ENCODE measurements around the gene EPC1.
"Not testable (repeated sequence)": the region's sequence is repeated elsewhere in the genome, so short reads cannot be mapped to it uniquely, and the experiment has no call there.

EPC1 gene

GRCh38 chr10:32239769-32240168, 107.2 kb downstream of the EPC1 start (continued):
- TF ChIP-seq MZF1 (tag by site-specific recombination; IDR thresholded peaks at IDR 0.05; ENCODE audit: borderline replicate concordance) (no peak), ZIC2 (tag by site-specific recombination; IDR thresholded peaks at IDR 0.05) (no peak)

GRCh38 chr10:32237644-32238345, 109.2 kb downstream of the EPC1 start:
- POLR2A ChIA-PET = no interaction called here

GRCh38 chr10:32234471-32234870, 112.5 kb downstream of the EPC1 start:
- CTCF ChIA-PET = no interaction called here

More at GRCh38 chr10:32237644-32238345, 109.2 kb downstream of the EPC1 start:
- H3K36me3 ChIP-seq (ENCODE audit: control insufficient read depth in 2 of 2, insufficient read depth in 1 of 2, low read length in 2 of 2) = no peaks in the 10 kb centered on the region
- CTCF ChIA-PET = interaction anchor here (0.6 kb wide), 1 partner anchor 1285 kb away, joined by 3 read pairs; no protein-coding TSS in a partner anchor
- no peaks in the 10 kb centered on the region for H3K4me1 ChIP-seq (ENCODE audit: control insufficient read depth, insufficient read depth, low read length)
- H3K27ac ChIP-seq (ENCODE audit: extremely low read depth, low read depth, low read length) = no peak overlapping the region
- no peaks in the 10 kb centered on the region for H3K9me3 ChIP-seq (ENCODE audit: control insufficient read depth, insufficient read depth, low read depth, low read length)
- TF ChIP-seq ZNF140 (tag by site-specific recombination; IDR thresholded peaks at IDR 0.05) (no peak), ZNF148 (tag by site-specific recombination; IDR thresholded peaks at IDR 0.05; ENCODE audit: borderline replicate concordance) (no peak), KLF8 (tag by site-specific recombination; IDR thresholded peaks at IDR 0.05) (no peak), SP2 (tag by site-specific recombination; IDR thresholded peaks at IDR 0.05) (no peak)
- no peak overlapping the region for H3K4me3 ChIP-seq (ENCODE audit: low read depth, low read length)

GRCh38 chr10:32233375-32233774, 113.6 kb downstream of the EPC1 start:
- H3K27ac ChIP-seq (ENCODE audit: extremely low read depth, low read depth, low read length); CTCF ChIA-PET; POLR2A ChIA-PET: not testable (repeated sequence)

More at GRCh38 chr10:32234471-32234870, 112.5 kb downstream of the EPC1 start:
- Histone ChIP-seq H3K27ac (ENCODE audit: extremely low read depth, low read depth, low read length) (no peak overlapping the region), H3K9me3 (ENCODE audit: control insufficient read depth, insufficient read depth, low read depth, low read length) (no peaks in the 10 kb centered on the region), H3K4me3 (ENCODE audit: low read depth, low read length) (no peak overlapping the region), H3K4me1 (ENCODE audit: control insufficient read depth, insufficient read depth, low read length) (no peaks in the 10 kb centered on the region), H3K36me3 (ENCODE audit: control insufficient read depth in 2 of 2, insufficient read depth in 1 of 2, low read length in 2 of 2) (no peaks in the 10 kb centered on the region)
- TF ChIP-seq ZNF140 (tag by site-specific recombination; IDR thresholded peaks at IDR 0.05) (no peak), ZNF677 (tag by site-specific recombination; IDR thresholded peaks at IDR 0.05) (no peak), ZNF324 (tag by site-specific recombination; IDR thresholded peaks at IDR 0.05) (no peak), YY2 (tag by site-specific recombination; IDR thresholded peaks at IDR 0.05) (no peak), HOXA7 (CRISPR knock-in tag; IDR thresholded peaks at IDR 0.05; ENCODE audit: borderline replicate concordance) (no peak), ZNF404 (tag by site-specific recombination; IDR thresholded peaks at IDR 0.05) (no peak)
- POLR2A ChIA-PET = no interaction called here

GRCh38 chr10:32232378-32232777, 114.6 kb downstream of the EPC1 start:
- Histone ChIP-seq H3K27ac (ENCODE audit: extremely low read depth, low read depth, low read length) (no peak overlapping the region), H3K4me1 (ENCODE audit: control insufficient read depth, insufficient read depth, low read length) (no peaks in the 10 kb centered on the region), H3K9me3 (ENCODE audit: control insufficient read depth, insufficient read depth, low read depth, low read length) (no peaks in the 10 kb centered on the region), H3K36me3 (ENCODE audit: control insufficient read depth in 2 of 2, insufficient read depth in 1 of 2, low read length in 2 of 2) (no peaks in the 10 kb centered on the region), H3K4me3 (ENCODE audit: low read depth, low read length) (no peak overlapping the region)
- CTCF ChIA-PET = no interaction called here
- POLR2A ChIA-PET = interaction anchor here (0.6 kb wide), 2 partner anchors 20 to 662 kb away, joined by 3 to 4 read pairs; no protein-coding TSS in a partner anchor
- TF ChIP-seq GFI1B (tag by site-specific recombination; IDR thresholded peaks at IDR 0.05) (no peak), ZNF114 (tag by site-specific recombination; IDR thresholded peaks at IDR 0.05) (no peak), PATZ1 (tag by site-specific recombination; IDR thresholded peaks at IDR 0.05) (no peak)

More at GRCh38 chr10:32233375-32233774, 113.6 kb downstream of the EPC1 start:
- not testable (repeated sequence) for H3K36me3 ChIP-seq (ENCODE audit: control insufficient read depth in 2 of 2, insufficient read depth in 1 of 2, low read length in 2 of 2); H3K4me3 ChIP-seq (ENCODE audit: low read depth, low read length); H3K4me1 ChIP-seq (ENCODE audit: control insufficient read depth, insufficient read depth, low read length); H3K9me3 ChIP-seq (ENCODE audit: control insufficient read depth, insufficient read depth, low read depth, low read length)

- H3K9me3 ChIP-seq (ENCODE audit: control insufficient read depth, insufficient read depth, low read depth, low read length); CTCF ChIA-PET; H3K4me1 ChIP-seq (ENCODE audit: control insufficient read depth, insufficient read depth, low read length); POLR2A ChIA-PET; H3K4me3 ChIP-seq (ENCODE audit: low read depth, low read length); H3K36me3 ChIP-seq (ENCODE audit: control insufficient read depth in 2 of 2, insufficient read depth in 1 of 2, low read length in 2 of 2); H3K27ac ChIP-seq (ENCODE audit: extremely low read depth, low read depth, low read length): not testable (repeated sequence)
Measured at GRCh38 chr10:32229788-32230187, 117.2 kb downstream of the EPC1 start.
